ENCODE data around the gene ZNF8.
"Not testable (repeated sequence)": the region's sequence is repeated elsewhere in the genome, so short reads cannot be mapped to it uniquely, and the experiment has no call there.

Gene ZNF8

GRCh38 chr19:58278541-58279041, at the start of gene ZNF8:
Gene ZNF8, plus strand, starts transcription at chr19:58278955. Its CDS starts 127 bp downstream, at chr19:58279082.
- in situ Hi-C loops (cut with MboI; ENCODE audit: low sequenced_read_pairs) = no loop called here
- H3K4me3 ChIP-seq = peak within 1 kb of the TSS; percentile 79
- H3K4me1 ChIP-seq = peaks cover 13% of the 10 kb centered on the region
- DNase-seq (ENCODE audit: low spot score in 2 of 2) = peak; percentile 96 to 99
- peaks cover 16% of the 10 kb centered on the region for H3K9me3 ChIP-seq
- H3K27me3 ChIP-seq (ENCODE audit: low read depth) = no peaks in the 10 kb centered on the region
- peaks cover 17% of the 10 kb centered on the region; the same call in 1 of the 2 replicates for H3K36me3 ChIP-seq (replicated peaks)

GRCh38 chr19:58229255-58229639, 49.5 kb upstream of the ZNF8 start:
- Histone ChIP-seq H3K4me1 (no peaks in the 10 kb centered on the region), H3K4me3 (peak overlapping the region; percentile 32), H3K36me3 (replicated peaks) (no peaks in the 10 kb centered on the region), H3K9me3 (peaks cover 23% of the 10 kb centered on the region), H3K27me3 (ENCODE audit: low read depth) (no peaks in the 10 kb centered on the region)
- in situ Hi-C loops (cut with MboI; ENCODE audit: low sequenced_read_pairs) = no loop called here
- DNase-seq (ENCODE audit: low spot score in 2 of 2) = no peak

- H3K27me3 ChIP-seq (ENCODE audit: low read depth) = no peaks in the 10 kb centered on the region
- H3K4me1 ChIP-seq = no peaks in the 10 kb centered on the region
- in situ Hi-C loops (cut with MboI; ENCODE audit: low sequenced_read_pairs) = no loop called here
- no peaks in the 10 kb centered on the region; the same call in 1 of the 2 replicates for H3K9me3 ChIP-seq
- no peaks in the 10 kb centered on the region for H3K36me3 ChIP-seq (replicated peaks)
- H3K4me3 ChIP-seq = no peak overlapping the region
- DNase-seq (ENCODE audit: low spot score in 2 of 2) = no peak
Measured at GRCh38 chr19:58237324-58237723, 41.4 kb upstream of the ZNF8 start.

- no peaks in the 10 kb centered on the region for H3K36me3 ChIP-seq (replicated peaks)
- H3K9me3 ChIP-seq = no peaks in the 10 kb centered on the region; the same call in 1 of the 2 replicates
- H3K27me3 ChIP-seq (ENCODE audit: low read depth) = no peaks in the 10 kb centered on the region
- DNase-seq (ENCODE audit: low spot score in 2 of 2) = no peak
- in situ Hi-C loops (cut with MboI; ENCODE audit: low sequenced_read_pairs) = no loop called here
- H3K4me1 ChIP-seq = no peaks in the 10 kb centered on the region
- no peak overlapping the region for H3K4me3 ChIP-seq
Measured at GRCh38 chr19:58243351-58243750, 35.4 kb upstream of the ZNF8 start.

GRCh38 chr19:58248886-58249285, 29.9 kb upstream of the ZNF8 start:
- no peak for DNase-seq (ENCODE audit: low spot score in 2 of 2)
- Histone ChIP-seq H3K27me3 (ENCODE audit: low read depth) (no peaks in the 10 kb centered on the region), H3K36me3 (replicated peaks) (no peaks in the 10 kb centered on the region), H3K4me3 (no peak overlapping the region), H3K4me1 (no peaks in the 10 kb centered on the region), H3K9me3 (peaks cover 26% of the 10 kb centered on the region)
- in situ Hi-C loops (cut with MboI; ENCODE audit: low sequenced_read_pairs) = no loop called here

GRCh38 chr19:58252102-58252685, 26.6 kb upstream of the ZNF8 start:
- Histone ChIP-seq H3K4me1 (no peaks in the 10 kb centered on the region), H3K4me3 (no peak overlapping the region), H3K36me3 (replicated peaks) (no peaks in the 10 kb centered on the region), H3K9me3 (peaks cover 41% of the 10 kb centered on the region), H3K27me3 (ENCODE audit: low read depth) (no peaks in the 10 kb centered on the region)
- DNase-seq (ENCODE audit: low spot score in 2 of 2) = peak in 1 of 2 experiments; percentile 10
- in situ Hi-C loops (cut with MboI; ENCODE audit: low sequenced_read_pairs) = no loop called here

- H3K4me3 ChIP-seq; H3K36me3 ChIP-seq (replicated peaks); H3K27me3 ChIP-seq (ENCODE audit: low read depth); DNase-seq (ENCODE audit: low spot score in 2 of 2); in situ Hi-C loops (cut with MboI; ENCODE audit: low sequenced_read_pairs); H3K4me1 ChIP-seq: not testable (repeated sequence)
- peaks cover 59% of the 10 kb centered on the region for H3K9me3 ChIP-seq
Measured at GRCh38 chr19:58258259-58258658, 20.5 kb upstream of the ZNF8 start.

- no peak overlapping the region for H3K4me3 ChIP-seq
- no peaks in the 10 kb centered on the region for H3K4me1 ChIP-seq
- H3K27me3 ChIP-seq (ENCODE audit: low read depth) = no peaks in the 10 kb centered on the region
- in situ Hi-C loops (cut with MboI; ENCODE audit: low sequenced_read_pairs) = no loop called here
- no peak for DNase-seq (ENCODE audit: low spot score in 2 of 2)
- peaks cover 63% of the 10 kb centered on the region for H3K9me3 ChIP-seq
- H3K36me3 ChIP-seq (replicated peaks) = no peaks in the 10 kb centered on the region; the same call in 1 of the 2 replicates
Measured at GRCh38 chr19:58261600-58261967, 17.2 kb upstream of the ZNF8 start.

- no peak for DNase-seq (ENCODE audit: low spot score in 2 of 2)
- Histone ChIP-seq H3K36me3 (replicated peaks) (no peaks in the 10 kb centered on the region; the same call in 1 of the 2 replicates), H3K4me3 (no peak overlapping the region), H3K4me1 (no peaks in the 10 kb centered on the region), H3K27me3 (ENCODE audit: low read depth) (no peaks in the 10 kb centered on the region), H3K9me3 (peaks cover 60% of the 10 kb centered on the region)
- in situ Hi-C loops (cut with MboI; ENCODE audit: low sequenced_read_pairs) = no loop called here
Measured at GRCh38 chr19:58261968-58262921, 16.5 kb upstream of the ZNF8 start.

- DNase-seq (ENCODE audit: low spot score in 2 of 2) = no peak
- H3K4me3 ChIP-seq = no peak overlapping the region
- in situ Hi-C loops (cut with MboI; ENCODE audit: low sequenced_read_pairs) = no loop called here
- H3K36me3 ChIP-seq (replicated peaks) = no peaks in the 10 kb centered on the region; the same call in 1 of the 2 replicates
- peaks cover 53% of the 10 kb centered on the region for H3K9me3 ChIP-seq
- no peaks in the 10 kb centered on the region for H3K4me1 ChIP-seq
- H3K27me3 ChIP-seq (ENCODE audit: low read depth) = no peaks in the 10 kb centered on the region
Measured at GRCh38 chr19:58262922-58263296, 15.8 kb upstream of the ZNF8 start.

- H3K9me3 ChIP-seq = peaks cover 50% of the 10 kb centered on the region
- in situ Hi-C loops (cut with MboI; ENCODE audit: low sequenced_read_pairs) = no loop called here
- H3K27me3 ChIP-seq (ENCODE audit: low read depth) = no peaks in the 10 kb centered on the region
- no peaks in the 10 kb centered on the region for H3K4me1 ChIP-seq
- H3K36me3 ChIP-seq (replicated peaks) = no peaks in the 10 kb centered on the region; the same call in 1 of the 2 replicates
- H3K4me3 ChIP-seq = no peak overlapping the region
- no peak for DNase-seq (ENCODE audit: low spot score in 2 of 2)
Measured at GRCh38 chr19:58265100-58265499, 13.7 kb upstream of the ZNF8 start.

GRCh38 chr19:58268344-58268743, 10.4 kb upstream of the ZNF8 start:
- no peak for DNase-seq (ENCODE audit: low spot score in 2 of 2)
- peaks cover 26% of the 10 kb centered on the region for H3K9me3 ChIP-seq
- H3K27me3 ChIP-seq (ENCODE audit: low read depth) = no peaks in the 10 kb centered on the region
- H3K36me3 ChIP-seq (replicated peaks) = no peaks in the 10 kb centered on the region; the same call in 1 of the 2 replicates
- no peak overlapping the region for H3K4me3 ChIP-seq
- in situ Hi-C loops (cut with MboI; ENCODE audit: low sequenced_read_pairs) = no loop called here
- H3K4me1 ChIP-seq = no peaks in the 10 kb centered on the region

GRCh38 chr19:58274771-58275201, 4.0 kb upstream of the ZNF8 start:
- in situ Hi-C loops (cut with MboI; ENCODE audit: low sequenced_read_pairs) = no loop called here
- Histone ChIP-seq H3K9me3 (peaks cover 13% of the 10 kb centered on the region), H3K4me1 (peaks cover 9% of the 10 kb centered on the region; the same call in 1 of the 2 replicates), H3K27me3 (ENCODE audit: low read depth) (no peaks in the 10 kb centered on the region), H3K36me3 (replicated peaks) (peaks cover 7% of the 10 kb centered on the region; the same call in 1 of the 2 replicates), H3K4me3 (no peak overlapping the region)
- DNase-seq (ENCODE audit: low spot score in 2 of 2) = no peak

- Histone ChIP-seq H3K27me3 (ENCODE audit: low read depth) (no peaks in the 10 kb centered on the region), H3K9me3 (peaks cover 18% of the 10 kb centered on the region), H3K4me1 (peaks cover 13% of the 10 kb centered on the region), H3K4me3 (no peak overlapping the region), H3K36me3 (replicated peaks) (peaks cover 14% of the 10 kb centered on the region; the same call in 1 of the 2 replicates)
- no peak for DNase-seq (ENCODE audit: low spot score in 2 of 2)
- in situ Hi-C loops (cut with MboI; ENCODE audit: low sequenced_read_pairs) = no loop called here
Measured at GRCh38 chr19:58275564-58275963, 3.2 kb upstream of the ZNF8 start.
